Hematopoietic multipotent progenitor cell (in vitro differentiated cells): ENCODE results near the gene ACER3. TPM values are rescaled to one million over a fixed set of nuclear protein-coding genes. Genes with fewer than 3 reads are reported as not detected.

Experiments
- DNase-seq, 3 donors: peaks; one replicate each; pipeline ENCODE4 v3.0.0-alpha.2; 2011 to 2015; ENCODE audit warnings: low read depth in 2 of 3, low spot score in 2 of 3
- total RNA-seq: library from RNA; depleted of rRNA; stranded (reverse); fragments of >200 nt; gene quantifications from one replicate; pipeline ENCODE4 v1.2.3, GENCODE V29; 2012

ACER3 gene
- total RNA-seq, 1 donor, result 6.2 TPM

DNA sequence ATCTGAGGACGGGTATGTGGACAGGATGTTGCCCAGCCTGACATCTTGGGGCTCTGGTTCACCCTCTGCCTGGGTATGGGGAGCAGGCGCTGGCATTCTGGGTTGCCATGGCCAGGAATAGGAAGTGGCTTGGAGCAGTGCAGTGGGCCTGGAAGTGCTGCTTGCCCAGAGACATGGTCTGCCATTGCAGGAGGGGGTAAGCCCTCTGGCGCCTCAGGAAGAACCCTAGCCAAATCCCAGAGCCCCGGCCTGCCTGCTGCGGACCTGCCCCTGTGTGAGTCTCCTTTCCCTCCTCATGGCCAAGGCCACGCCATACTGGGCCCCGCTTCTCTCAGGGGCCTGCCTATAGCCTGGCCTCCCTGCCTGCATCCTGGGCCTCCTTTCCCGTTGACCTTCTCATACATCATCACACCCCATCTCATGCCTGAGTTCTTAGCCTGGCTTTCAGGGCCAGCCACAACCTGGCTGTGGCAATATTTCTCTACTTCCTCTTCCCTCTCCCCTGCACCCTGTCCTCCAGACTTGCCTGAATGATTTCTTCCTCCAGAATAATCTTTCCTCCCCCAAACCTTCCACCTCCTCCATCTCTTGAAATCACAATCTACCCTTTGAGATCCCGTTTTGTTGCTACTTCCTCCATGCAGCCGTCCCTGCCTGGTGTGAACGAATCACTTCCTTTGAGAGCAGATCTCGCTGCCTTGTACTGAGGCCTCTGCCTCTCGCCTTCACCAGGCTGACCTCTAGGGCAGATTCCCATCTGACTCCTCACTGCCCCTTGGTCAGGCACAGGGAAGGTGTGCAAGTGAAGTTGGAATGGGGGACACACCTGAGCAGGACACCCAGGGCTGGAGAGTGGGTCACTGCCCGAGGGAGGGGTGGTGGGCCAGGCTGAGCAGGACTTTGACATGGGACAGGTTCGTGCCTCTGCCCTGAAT lies 211.2 kb downstream of the ACER3 start:
- peak in 1 of 3 donors; percentile 36 for DNase-seq

DNA sequence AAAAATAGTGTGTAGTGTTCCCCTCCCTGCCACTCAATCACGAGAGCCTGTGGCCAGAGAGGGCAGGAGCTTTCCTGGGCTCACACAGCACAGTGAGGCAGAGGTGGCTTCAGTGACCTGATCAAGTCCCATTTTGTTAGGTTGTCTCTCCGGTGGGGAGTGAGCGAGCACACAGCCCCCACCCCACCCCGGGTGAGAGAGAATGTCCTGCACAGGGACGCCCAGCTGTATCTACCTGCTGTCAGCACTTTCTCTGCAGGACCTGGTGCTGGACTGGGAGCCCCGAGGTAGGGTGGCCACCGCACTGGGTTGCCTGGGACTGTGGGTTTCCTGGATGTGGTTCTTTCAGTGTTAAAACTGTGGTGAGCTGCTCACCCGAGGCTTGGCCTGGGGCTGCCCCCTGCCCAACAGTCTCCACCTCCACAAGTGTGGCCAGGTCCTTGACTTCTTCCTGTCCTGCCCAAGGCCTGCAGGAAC lies 212.2 kb downstream of the ACER3 start:
- no peak for DNase-seq

DNA sequence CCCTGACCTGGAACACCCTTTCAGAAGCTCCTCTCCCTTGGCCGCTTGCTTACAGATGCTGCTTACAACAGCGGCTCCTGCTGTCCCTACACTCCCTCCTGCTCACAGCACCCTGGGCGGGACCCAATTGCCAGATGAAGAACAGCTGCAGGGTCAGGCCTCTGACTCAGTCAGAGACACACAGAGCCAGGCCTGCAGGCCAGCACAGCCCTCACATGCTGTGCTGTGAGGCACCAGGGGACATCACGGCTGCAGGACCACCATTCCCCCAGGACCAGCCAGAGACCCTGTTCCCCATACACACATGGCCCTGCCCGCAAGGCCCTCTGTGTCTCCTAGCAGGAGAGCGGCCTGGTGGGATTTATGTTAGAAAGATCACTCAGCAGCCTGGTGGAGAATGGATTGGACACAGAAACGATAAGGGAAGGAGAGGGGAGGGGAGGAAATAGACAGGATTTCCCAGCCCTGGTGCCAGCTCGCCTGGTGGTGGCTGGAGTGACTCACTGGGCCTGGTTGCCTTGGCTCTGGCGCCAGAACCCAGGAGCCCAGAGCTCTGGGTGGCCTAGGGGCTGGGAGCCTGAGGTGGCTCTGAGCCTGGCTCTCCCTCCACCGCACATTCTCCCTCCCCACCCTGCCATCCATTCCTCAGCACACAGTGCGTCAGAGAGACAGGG lies 212.7 kb downstream of the ACER3 start:
- DNase-seq, result no peak

DNA sequence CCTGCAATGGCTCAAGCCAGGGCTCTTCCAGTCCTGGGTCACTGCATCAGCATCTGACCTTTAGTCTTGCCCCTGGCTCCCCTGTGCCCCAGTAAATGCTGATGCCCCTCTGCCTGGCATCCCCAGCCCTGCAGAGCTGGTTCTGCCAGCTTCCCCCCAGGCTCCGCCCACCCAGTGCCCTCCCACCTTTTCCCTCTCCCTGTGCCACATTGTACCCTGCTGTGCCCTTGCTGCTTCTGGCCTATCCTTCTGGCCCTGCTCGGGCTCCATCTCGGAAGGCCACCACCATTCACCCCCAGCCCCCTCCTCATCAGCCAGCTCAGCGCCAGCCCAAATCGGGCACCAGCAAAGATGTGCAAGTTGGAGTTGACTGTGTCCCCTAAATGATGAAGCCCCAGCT lies 213.5 kb downstream of the ACER3 start:
- DNase-seq, result no peak

DNA sequence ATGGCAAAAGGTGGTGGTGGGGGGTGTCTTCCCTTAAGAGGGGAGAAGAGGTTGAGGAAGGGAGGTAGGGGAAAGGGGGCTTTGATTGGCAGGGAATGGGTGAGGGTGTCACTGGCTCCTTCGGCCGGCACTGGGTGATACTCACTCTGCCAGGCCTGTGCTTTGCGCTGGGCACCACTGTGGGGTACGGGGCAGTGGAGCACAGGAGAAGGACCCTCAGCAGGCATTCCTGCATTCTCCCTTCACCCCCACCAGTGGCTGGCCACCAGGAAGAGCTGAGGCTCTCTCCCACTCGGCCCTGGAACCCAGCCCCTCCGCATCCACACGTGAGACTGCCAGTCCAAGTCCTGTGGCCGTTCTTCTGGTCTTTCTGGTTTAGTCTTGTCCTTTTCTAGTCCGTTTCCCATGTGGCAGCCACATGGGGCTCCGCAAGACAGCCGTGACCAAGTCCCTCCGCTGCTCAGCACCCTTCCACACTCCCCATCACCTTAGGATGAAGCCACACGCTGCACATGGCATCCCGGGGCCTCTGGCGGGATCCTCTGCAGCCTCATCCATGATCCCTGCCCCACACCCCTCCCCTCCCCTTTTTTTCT lies 214.0 kb downstream of the ACER3 start:
- no peak for DNase-seq

DNA sequence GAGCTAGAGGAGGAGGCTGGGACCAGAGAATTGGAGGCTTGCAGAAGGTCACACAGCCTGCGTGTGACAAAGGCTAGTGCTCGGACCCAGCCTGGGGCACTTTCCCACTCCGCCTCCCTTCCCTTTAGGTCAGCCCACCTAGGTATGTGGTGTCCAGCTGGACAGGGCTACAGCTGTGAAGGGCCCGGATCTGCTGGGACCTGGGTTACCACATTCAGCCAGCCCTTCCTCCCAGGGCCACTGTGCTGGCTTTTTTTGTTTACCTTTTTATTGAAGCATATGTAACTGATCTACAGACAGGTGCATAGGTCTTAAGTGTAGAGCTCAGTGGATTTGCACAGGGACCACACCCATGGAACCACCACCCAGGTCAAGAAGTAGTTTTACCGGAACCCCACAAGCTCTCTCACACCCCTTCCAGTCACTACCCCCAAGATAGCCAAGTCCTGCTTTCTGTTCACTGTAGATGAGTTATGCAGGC lies 214.7 kb downstream of the ACER3 start:
- DNase-seq, result no peak

Other genes with a start within 250 kb of the ACER3 start
- gene LRRC32, start 190.2 kb upstream of the ACER3 start, total RNA-seq, result 0.27 TPM
- gene TSKU, start 77.6 kb upstream of the ACER3 start, total RNA-seq, result 0.27 TPM
- under 0.01 TPM for gene B3GNT6, start 173.5 kb downstream of the ACER3 start, total RNA-seq
- 1.3 TPM for gene CAPN5, start 206.1 kb downstream of the ACER3 start, total RNA-seq
- gene OMP, start 241.9 kb downstream of the ACER3 start, total RNA-seq, result not detected